ENCODE results near the gene ESPN.

DNA sequence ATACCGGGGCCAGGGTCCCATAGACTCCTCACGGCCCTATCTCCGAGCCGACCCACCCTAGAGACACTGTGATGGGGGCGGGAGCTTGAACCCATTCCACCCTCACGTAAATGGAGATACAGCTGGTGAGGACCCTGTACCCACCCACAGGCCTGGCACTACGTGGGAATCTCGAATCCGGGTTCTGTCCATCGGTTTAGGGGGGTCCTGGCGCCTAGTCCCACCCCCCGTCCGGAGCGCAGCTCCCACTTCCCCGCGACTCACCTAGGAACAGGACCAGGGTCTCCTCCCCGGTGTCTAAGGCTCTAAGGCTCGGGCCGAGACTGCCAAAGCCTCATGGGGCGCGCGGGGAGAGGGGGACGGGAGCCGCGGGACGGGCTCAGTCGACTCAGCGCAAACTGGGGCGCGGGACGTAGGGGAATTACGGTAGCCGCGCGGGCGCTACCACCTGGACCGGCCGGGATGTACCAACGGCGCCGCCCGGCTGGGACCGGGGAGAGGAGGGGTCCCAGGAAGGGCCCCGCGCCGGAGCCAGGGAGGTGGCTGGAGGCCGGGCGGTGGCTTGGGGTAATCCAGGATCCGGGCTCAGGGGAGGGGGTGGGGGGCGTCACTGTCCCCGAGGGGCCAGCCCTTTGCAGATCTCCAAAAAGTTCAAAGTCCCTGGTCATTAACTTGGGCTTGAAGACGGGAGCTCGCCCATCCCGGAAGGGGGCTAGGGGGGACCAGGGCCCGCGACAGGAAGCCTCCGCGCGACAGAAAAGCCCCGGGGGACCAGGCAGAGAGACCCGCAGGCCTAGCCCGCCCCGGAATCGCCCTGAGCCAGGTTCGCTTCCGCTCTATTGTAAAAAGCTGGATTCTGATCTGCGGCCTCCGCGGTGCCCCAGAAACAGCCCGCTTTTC lies 65.9 kb downstream of the ESPN start:
- TF ChIP-seq, protein P1, sequence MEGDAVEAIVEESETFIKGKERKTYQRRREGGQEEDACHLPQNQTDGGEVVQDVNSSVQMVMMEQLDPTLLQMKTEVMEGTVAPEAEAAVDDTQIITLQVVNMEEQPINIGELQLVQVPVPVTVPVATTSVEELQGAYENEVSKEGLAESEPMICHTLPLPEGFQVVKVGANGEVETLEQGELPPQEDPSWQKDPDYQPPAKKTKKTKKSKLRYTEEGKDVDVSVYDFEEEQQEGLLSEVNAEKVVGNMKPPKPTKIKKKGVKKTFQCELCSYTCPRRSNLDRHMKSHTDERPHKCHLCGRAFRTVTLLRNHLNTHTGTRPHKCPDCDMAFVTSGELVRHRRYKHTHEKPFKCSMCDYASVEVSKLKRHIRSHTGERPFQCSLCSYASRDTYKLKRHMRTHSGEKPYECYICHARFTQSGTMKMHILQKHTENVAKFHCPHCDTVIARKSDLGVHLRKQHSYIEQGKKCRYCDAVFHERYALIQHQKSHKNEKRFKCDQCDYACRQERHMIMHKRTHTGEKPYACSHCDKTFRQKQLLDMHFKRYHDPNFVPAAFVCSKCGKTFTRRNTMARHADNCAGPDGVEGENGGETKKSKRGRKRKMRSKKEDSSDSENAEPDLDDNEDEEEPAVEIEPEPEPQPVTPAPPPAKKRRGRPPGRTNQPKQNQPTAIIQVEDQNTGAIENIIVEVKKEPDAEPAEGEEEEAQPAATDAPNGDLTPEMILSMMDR (IDR thresholded peaks at IDR 0.05): no peak
- TF ChIP-seq POLR2AphosphoS5 (IDR thresholded peaks at IDR 0.05): no peak
- no peak for TF ChIP-seq EP300 (IDR thresholded peaks at IDR 0.05)
- TF ChIP-seq POLR2A (IDR thresholded peaks at IDR 0.05): no peak

All from upper lobe of left lung (tissue), 4 donors.